ENCODE data around the gene SDC4.

GRCh38 chr20:45346851-45347250 lies 1.4 kb downstream of the SDC4 start:
- TF ChIP-seq CTCF (IDR thresholded peaks at IDR 0.05) = no peak
- TF ChIP-seq POLR2A (IDR thresholded peaks at IDR 0.05) = no peak
- TF ChIP-seq POLR2AphosphoS5 (IDR thresholded peaks at IDR 0.05) = no peak
- no peak for TF ChIP-seq EP300 (IDR thresholded peaks at IDR 0.05)
